KG1 (cell line): ENCODE data around the gene ERVMER34-1.
A peak's percentile ranks its signal among the peaks of the same experiment; 100 is the strongest.

ENCODE experiments used
- DNase-seq: peaks from one replicate; lab custom pipeline; 2025; lab: John Stamatoyannopoulos, UW

ERVMER34-1 gene

GRCh38 chr4:52750819-52751486, at the start of gene ERVMER34-1:
ERVMER34-1 (minus strand) TSS chr4:52751425; CDS start chr4:52745520, 5,905 bp downstream.
- no peak for DNase-seq

GRCh38 chr4:52799813-52800212, 48.6 kb upstream of the ERVMER34-1 start:
- no peak for DNase-seq

DNA sequence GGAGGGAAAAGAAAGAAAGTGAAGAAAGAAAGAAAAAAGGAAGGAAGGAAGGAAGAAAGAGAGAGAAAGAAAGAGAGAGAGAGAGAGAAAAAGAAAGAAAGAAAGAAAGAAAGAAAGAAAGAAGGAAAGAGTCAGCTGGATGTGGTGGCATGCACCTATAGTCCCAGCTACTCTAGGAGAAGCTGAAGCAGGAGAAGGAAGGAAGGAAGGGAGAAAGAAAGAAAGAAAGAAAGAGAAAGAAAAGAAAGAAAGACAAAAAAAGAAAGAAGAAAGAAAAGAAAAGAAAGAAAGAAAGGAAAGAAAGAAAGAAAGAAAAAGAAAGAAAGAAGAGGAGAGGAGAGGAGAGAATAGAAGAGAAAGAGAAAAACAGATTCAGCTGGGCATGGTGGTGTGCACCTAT, 44.3 kb upstream of the ERVMER34-1 start:
- DNase-seq: no peak

DNA sequence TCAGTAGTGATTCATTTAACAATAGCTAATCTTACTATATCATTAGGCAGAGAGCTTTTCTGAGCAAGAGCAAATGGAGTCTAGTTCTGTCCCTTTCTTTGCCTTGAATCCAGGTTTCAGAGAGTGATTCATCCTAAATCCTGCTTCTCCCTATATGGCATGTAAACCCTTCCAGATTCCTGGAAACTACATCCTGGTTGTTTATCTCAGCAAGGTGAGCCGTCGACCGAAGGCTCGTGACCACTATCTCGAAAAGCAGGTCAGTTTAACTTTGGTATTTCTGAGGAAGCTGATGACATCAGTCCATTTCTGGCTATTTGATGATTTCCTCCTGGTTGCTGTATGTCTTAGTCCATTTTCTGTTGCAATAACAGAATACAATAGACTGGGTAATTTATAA, 40.7 kb upstream of the ERVMER34-1 start:
- DNase-seq: no peak

DNA sequence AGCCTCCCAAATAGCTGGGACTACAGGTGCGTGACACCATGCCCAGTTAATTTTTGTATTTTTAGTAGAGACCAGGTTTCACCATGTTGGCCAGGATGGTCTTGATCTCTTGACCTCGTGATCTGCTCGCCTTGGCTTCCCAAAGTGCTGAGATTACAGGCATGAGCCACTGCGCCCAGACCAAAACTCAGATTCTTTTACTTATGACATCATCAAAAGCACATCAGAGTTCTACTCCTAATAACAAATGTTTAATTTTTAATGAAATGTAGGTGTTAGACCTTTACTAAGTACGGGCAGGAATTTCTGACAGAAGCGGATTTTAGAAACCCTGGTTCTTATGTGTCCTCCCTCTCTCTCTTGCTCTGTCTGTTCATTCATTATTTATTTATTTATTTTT, 38.5 kb upstream of the ERVMER34-1 start:
- no peak for DNase-seq

GRCh38 chr4:52788806-52789205, 37.6 kb upstream of the ERVMER34-1 start:
- DNase-seq: no peak

- no peak for DNase-seq
Measured at GRCh38 chr4:52783069-52783468, 31.8 kb upstream of the ERVMER34-1 start.

DNA sequence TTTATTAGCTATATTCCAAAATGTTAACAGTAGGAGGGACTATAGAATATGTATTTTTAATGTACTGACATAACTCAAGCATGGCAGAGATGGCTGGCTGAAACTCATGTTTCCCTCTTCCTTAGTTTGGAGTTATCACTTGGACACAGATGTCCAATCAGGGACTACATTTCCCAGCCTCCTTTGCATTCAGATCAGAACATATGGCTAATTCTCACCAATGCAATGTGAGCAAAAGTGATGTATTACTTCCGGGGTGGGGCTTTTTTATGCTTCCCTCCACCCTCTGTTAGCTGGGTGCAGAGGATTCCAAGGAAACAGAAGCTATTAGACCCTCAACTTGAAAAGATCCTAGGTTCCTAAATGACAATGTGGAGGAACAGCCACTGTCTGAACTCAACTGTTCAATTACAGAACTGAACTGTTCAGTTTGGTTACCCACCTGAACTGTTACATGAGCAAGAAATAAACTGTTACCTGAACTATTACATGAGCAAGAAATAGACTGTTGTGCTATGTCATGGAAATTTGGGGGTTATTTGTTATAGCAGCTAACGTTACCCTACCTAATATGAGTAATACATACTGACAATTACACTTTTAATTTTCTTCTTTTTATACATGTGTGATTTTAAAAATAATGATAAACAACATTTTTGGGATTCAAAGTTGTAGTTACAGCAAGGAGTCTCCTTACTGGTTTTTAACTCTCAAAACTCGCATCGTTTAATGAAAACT, 29.6 kb upstream of the ERVMER34-1 start:
- no peak for DNase-seq

DNA sequence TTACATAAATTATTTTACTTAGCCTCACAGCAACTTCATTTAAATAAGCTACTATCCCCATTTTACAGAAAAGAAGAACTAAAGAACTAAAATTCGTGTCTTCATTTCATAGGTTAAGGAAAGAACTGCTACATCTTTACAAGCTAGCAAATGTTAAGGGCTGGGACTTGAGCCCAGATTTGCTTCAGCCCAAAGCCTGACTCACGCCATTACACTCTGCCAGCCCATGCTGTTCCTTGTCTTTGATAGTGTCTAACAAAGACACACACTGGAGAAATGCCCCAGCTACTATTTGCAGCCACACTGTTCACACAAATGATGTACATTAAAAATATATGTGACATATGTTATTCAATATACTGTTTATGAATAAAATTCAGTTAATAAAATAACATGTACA, 29.0 kb upstream of the ERVMER34-1 start:
- no peak for DNase-seq

GRCh38 chr4:52760256-52760655, 9.0 kb upstream of the ERVMER34-1 start:
- no peak for DNase-seq

DNA sequence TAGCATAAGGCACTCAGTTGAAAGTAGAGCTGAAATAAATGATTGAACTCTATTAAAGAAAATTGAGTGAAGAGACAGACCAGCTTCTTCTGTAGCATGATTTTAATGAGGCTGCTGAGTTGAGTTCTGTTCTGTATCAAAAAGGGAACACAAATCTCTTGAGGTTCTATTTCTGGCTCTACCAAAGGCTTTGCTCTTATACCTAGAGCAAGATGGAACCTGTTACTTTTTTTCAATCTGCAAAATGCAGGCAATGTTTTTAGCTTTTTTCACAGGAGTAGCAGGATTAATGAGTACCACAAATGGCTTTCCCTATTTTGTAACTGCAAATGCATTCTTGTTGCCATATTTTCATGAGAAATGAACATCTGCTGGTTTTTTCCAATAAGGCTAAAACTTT, 4.2 kb upstream of the ERVMER34-1 start:
- DNase-seq: no peak

- no peak for DNase-seq
Measured at GRCh38 chr4:52752936-52753335, 1.7 kb upstream of the ERVMER34-1 start.

- no peak for DNase-seq
Measured at GRCh38 chr4:52751487-52751911, 274 bp upstream of the ERVMER34-1 start.

DNA sequence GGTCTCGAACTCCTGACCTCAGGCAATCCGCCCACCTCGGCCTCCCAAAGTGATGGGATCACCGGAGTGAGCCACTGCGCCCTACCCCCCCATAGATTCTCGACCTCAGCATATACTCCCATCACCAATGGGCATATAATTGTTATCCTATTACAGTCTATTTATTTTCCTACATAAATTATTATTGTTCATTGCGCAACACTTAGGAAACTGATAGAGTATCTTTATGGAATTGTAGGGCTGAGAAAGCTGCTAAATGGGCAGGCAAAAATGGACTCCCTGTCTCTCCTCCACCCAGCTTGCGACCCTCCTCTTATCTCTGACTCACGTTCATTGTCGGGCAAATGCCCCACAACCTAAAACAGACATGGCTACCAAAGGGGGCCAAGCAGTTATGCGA, 1.0 kb downstream of the ERVMER34-1 start:
- DNase-seq: no peak

DNA sequence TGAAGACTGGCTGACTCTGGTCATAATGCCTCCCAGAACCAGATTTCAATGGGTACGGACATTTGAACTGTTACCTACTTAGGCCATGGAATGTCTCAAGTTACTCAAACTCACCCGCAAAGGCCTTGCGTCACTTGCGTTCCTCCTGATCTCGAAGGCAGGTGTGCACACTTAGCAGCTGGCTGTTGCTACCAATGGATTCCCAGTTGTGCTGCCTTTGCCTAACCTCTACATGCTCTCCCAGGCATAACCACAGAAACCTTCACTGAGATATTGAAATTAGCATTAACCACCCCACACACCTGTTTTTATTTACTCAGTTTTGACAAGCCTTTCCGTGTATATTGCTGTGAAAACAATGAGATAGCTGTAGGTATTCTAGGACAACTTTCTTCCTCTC, 2.8 kb downstream of the ERVMER34-1 start:
- DNase-seq: no peak

DNA sequence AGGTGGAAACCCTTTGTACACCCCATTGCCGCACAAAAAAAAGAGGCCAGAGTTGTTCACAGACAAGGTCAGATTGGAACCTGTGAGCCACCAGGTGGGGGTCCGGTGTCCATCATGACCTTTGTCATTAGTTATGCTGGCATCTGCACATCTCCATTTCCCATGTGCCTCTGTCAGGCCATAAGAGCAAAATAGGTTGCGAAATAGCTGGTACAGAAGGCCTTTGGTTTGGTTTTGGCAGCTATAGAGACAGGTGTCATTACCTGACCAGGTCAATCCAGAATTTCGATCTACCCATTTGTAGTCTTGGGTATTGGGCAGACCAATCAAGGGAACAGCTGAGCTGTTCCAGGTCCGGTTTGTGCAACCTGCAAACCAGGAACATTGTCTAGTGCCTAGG, 6.6 kb downstream of the ERVMER34-1 start:
- DNase-seq: no peak

DNA sequence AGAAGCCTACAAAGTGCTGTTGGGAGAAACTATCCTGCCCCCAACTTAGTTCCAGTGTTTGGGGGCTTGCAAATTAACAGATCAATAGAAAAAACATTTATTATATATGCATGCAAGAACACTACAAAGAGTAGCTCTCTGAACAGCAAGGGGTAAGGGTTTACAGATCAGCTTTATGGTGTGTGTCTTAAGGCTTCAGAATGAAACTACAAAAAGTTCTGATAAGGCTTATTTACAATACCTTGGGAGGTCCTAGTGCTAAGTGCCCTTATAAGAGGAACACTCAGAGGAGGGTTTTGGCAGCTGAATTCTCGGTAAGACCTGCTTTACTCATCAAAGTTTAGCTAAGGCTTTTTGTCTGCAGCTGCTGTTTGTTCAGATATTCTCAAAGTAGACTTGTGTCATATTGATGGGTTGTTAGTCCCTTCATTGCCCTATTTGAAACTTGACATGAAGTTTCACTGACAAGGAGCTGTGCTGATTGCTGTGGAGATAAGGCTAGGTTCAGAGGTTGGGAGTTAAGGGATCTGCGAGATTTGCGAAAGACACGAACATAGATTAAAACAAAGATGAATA, 7.7 kb downstream of the ERVMER34-1 start:
- DNase-seq: no peak

- no peak for DNase-seq
Measured at GRCh38 chr4:52729586-52729985, 21.6 kb downstream of the ERVMER34-1 start.

GRCh38 chr4:52728691-52729240, 22.5 kb downstream of the ERVMER34-1 start:
- no peak for DNase-seq

DNA sequence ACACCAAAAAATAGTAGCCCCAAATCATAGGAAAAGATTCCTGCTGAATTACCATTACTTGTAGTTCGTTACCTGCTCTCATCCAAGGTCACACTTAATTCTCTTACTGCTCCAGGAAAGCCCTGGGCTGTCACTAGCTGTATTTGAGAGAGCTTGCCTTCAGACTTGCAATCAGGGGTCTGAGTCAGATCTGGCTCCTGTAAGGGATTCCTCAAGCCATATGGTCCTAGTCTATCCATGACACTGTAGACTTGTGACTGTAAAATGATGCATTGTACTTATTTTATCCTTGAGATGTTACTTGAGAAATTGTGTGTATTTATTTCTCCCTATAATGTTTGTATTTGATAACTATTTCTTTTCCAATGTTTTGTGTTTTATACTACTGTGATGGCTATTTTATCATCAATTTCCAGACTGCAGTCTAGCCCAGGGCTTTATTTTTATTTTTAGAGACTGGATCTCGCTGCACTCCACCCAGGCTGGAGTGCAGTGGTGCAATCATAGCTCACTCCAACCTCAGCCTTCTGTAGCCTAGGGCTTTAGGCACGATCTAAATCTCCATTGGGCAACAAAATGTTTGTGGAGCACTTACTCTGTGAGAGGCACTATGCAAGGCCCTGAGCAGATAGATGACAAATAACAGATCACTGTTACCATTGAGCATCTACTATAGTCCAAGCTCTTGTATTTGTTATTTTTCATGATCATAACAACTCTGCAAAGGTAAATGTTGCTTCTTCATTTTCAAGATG, 24.2 kb downstream of the ERVMER34-1 start:
- DNase-seq: no peak

DNA sequence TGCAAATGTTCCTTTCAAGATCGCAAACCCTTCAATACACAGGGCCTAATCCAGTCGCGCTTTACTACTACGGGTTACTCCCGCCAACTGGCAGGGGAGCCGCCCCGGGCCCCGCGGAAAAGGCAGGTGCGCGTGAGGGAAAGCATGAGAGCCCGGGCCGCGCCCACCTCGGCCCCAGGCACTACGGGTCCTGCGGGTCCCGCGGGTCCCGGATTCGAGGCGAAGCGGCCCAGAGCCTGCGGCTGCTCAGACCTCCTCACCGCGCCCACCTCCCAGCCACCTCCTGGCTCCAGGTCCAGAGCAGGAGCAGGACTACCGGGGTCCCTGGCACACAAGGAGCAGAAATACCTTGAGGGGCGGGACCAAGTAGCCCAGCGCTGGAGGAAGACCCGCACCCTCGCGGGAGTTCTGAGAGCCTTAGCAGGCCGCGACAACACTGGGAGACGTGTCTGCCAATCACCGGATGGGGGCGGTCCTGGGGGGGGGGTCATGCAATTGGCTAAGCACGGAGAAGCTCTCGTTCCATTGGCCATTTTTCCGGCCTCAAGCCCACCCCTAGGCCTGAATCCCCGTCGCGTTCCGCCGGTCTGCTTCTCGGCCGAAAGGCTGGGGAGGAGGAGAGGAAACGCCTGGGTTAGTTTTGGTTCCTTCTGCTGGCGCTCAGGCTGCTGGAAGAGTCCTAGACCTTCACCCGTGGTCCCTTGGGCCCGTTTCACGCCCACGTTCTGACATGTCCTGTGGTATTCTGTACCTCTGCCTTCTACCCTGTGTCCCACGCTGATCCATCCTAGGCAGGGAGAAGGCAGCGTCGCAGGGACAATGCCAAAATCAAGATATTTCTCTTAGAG, 29.0 kb downstream of the ERVMER34-1 start:
- peak; percentile 84 for DNase-seq
